GM19395 (cell line): ENCODE results near the gene SUCO.
"Not testable (repeated sequence)": the region's sequence is repeated elsewhere in the genome, so short reads cannot be mapped to it uniquely, and the experiment has no call there.

Experiments used
- ATAC-seq: cut with Tn5 transposase; IDR thresholded peaks from one replicate; pipeline ENCODE4 v1.9.1; 2021; ENCODE audit warnings: mild to moderate bottlenecking, moderate library complexity; ENCODE audit not compliant: unreplicated experiment

The SUCO gene

GRCh38 chr1:172603816-172604215 lies 70.9 kb downstream of the SUCO start:
- no peak for ATAC-seq

GRCh38 chr1:172605641-172606040 lies 72.7 kb downstream of the SUCO start:
- no peak for ATAC-seq

- no peak for ATAC-seq
Measured at GRCh38 chr1:172607145-172607544, 74.2 kb downstream of the SUCO start.

- no peak for ATAC-seq
Measured at GRCh38 chr1:172608098-172608601, 75.2 kb downstream of the SUCO start.

- ATAC-seq: no peak
Measured at GRCh38 chr1:172609528-172609927, 76.6 kb downstream of the SUCO start.

- no peak for ATAC-seq
Measured at GRCh38 chr1:172612478-172612877, 79.5 kb downstream of the SUCO start.

- ATAC-seq: no peak
Measured at GRCh38 chr1:172613294-172613693, 80.3 kb downstream of the SUCO start.

- ATAC-seq: no peak
Measured at GRCh38 chr1:172616195-172616594, 83.2 kb downstream of the SUCO start.

GRCh38 chr1:172616636-172617035 lies 83.7 kb downstream of the SUCO start:
- no peak for ATAC-seq

- ATAC-seq: not testable (repeated sequence)
Measured at GRCh38 chr1:172620603-172621002, 87.7 kb downstream of the SUCO start.

GRCh38 chr1:172622541-172622940 lies 89.6 kb downstream of the SUCO start:
- no peak for ATAC-seq

GRCh38 chr1:172623748-172624147 lies 90.8 kb downstream of the SUCO start:
- ATAC-seq: no peak

GRCh38 chr1:172626845-172627244 lies 93.9 kb downstream of the SUCO start:
- no peak for ATAC-seq

GRCh38 chr1:172627702-172628101 lies 94.8 kb downstream of the SUCO start:
- ATAC-seq: no peak

GRCh38 chr1:172628401-172628800 lies 95.5 kb downstream of the SUCO start:
- ATAC-seq: no peak

- no peak for ATAC-seq
Measured at GRCh38 chr1:172629170-172629569, 96.2 kb downstream of the SUCO start.

- no peak for ATAC-seq
Measured at GRCh38 chr1:172629638-172630037, 96.7 kb downstream of the SUCO start.

- no peak for ATAC-seq
Measured at GRCh38 chr1:172630056-172630818, 97.3 kb downstream of the SUCO start.

GRCh38 chr1:172630868-172631267 lies 97.9 kb downstream of the SUCO start:
- no peak for ATAC-seq

GRCh38 chr1:172637522-172637921 lies 104.6 kb downstream of the SUCO start:
- no peak for ATAC-seq

GRCh38 chr1:172638249-172638648 lies 105.3 kb downstream of the SUCO start:
- ATAC-seq: no peak

GRCh38 chr1:172638885-172639831 lies 106.2 kb downstream of the SUCO start:
- ATAC-seq: peak; percentile 55
